Muscle layer of colon (tissue), 2 donors: ENCODE data around the gene PNPLA2.

Source experiments
- H3K27ac ChIP-seq: one replicate; pipeline ENCODE4 v1.7.0; 2013; ENCODE audit warnings: low read depth, mild to moderate bottlenecking, low read length, moderate library complexity
- H3K27me3 ChIP-seq, 2 donors: one replicate each; pipeline ENCODE4 v1.7.0; 2013; ENCODE audit warnings: low read length in 2 of 2, mild to moderate bottlenecking in 2 of 2; ENCODE audit not compliant: insufficient read depth in 2 of 2, control insufficient read depth in 1 of 2
- H3K36me3 ChIP-seq: one replicate; pipeline ENCODE4 v1.7.0; 2013; ENCODE audit warnings: mild to moderate bottlenecking, low read length; ENCODE audit not compliant: insufficient read depth
- H3K4me1 ChIP-seq: one replicate; pipeline ENCODE4 v1.7.0; 2013; ENCODE audit warnings: mild to moderate bottlenecking, low read length; ENCODE audit not compliant: insufficient read depth
- H3K4me3 ChIP-seq, 2 donors: one replicate each; pipeline ENCODE4 v1.7.0; 2013; ENCODE audit warnings: low read length in 2 of 2, low read depth in 1 of 2, mild to moderate bottlenecking in 1 of 2, moderate library complexity in 1 of 2
- H3K9ac ChIP-seq: one replicate; pipeline ENCODE4 v1.7.0; 2013; ENCODE audit warnings: low read length
- H3K9me3 ChIP-seq: one replicate; pipeline ENCODE4 v1.7.0; 2013; ENCODE audit warnings: mild to moderate bottlenecking, low read length
- donor health status: abdominal sarcoma.
- donor health status: Adenocarcinoma of cecum.

PNPLA2 gene

GRCh38 chr11:863910-864827, 45.5 kb downstream of the PNPLA2 start:
- Histone ChIP-seq H3K9ac (no peak overlapping the region), H3K4me1 (peaks cover 17% of the 10 kb centered on the region), H3K9me3 (no peaks in the 10 kb centered on the region), H3K27me3 (peaks cover 0 to 4% of the 10 kb centered on the region in 2 donors), H3K36me3 (peaks cover 11% of the 10 kb centered on the region), H3K4me3 (no peak overlapping the region), H3K27ac (no peak overlapping the region)

- Histone ChIP-seq H3K4me3 (no peak overlapping the region), H3K4me1 (peaks cover 10% of the 10 kb centered on the region), H3K9ac (no peak overlapping the region), H3K9me3 (no peaks in the 10 kb centered on the region), H3K27me3 (peaks cover 0 to 4% of the 10 kb centered on the region in 2 donors), H3K27ac (no peak overlapping the region), H3K36me3 (peaks cover 11% of the 10 kb centered on the region)
Observed at GRCh38 chr11:864898-865297, 46.2 kb downstream of the PNPLA2 start.

GRCh38 chr11:865462-866430, 47.0 kb downstream of the PNPLA2 start:
- Histone ChIP-seq H3K9ac (no peak overlapping the region), H3K9me3 (no peaks in the 10 kb centered on the region), H3K4me1 (peaks cover 2% of the 10 kb centered on the region), H3K4me3 (no peak overlapping the region), H3K27ac (no peak overlapping the region), H3K27me3 (peaks cover 0 to 4% of the 10 kb centered on the region in 2 donors), H3K36me3 (peaks cover 11% of the 10 kb centered on the region)

- H3K4me1 ChIP-seq, result no peaks in the 10 kb centered on the region
- H3K9me3 ChIP-seq, result no peaks in the 10 kb centered on the region
- H3K36me3 ChIP-seq, result peaks cover 11% of the 10 kb centered on the region
- H3K4me3 ChIP-seq, result no peak overlapping the region
- H3K9ac ChIP-seq, result no peak overlapping the region
- no peak overlapping the region for H3K27ac ChIP-seq
- peaks cover 0 to 4% of the 10 kb centered on the region in 2 donors for H3K27me3 ChIP-seq
Observed at GRCh38 chr11:866481-866880, 47.8 kb downstream of the PNPLA2 start.

- no peak overlapping the region for H3K27ac ChIP-seq
- H3K36me3 ChIP-seq, result peaks cover 11% of the 10 kb centered on the region
- H3K4me3 ChIP-seq, result no peak overlapping the region
- H3K9me3 ChIP-seq, result no peaks in the 10 kb centered on the region
- no peaks in the 10 kb centered on the region for H3K4me1 ChIP-seq
- no peaks in the 10 kb centered on the region for H3K27me3 ChIP-seq
- H3K9ac ChIP-seq, result no peak overlapping the region
Observed at GRCh38 chr11:867856-868358, 49.2 kb downstream of the PNPLA2 start.

GRCh38 chr11:868394-868793, 49.7 kb downstream of the PNPLA2 start:
- H3K36me3 ChIP-seq, result peaks cover 9% of the 10 kb centered on the region

GRCh38 chr11:868802-869201, 50.1 kb downstream of the PNPLA2 start:
- Histone ChIP-seq H3K27me3 (no peaks in the 10 kb centered on the region), H3K4me1 (no peaks in the 10 kb centered on the region), H3K36me3 (peaks cover 7% of the 10 kb centered on the region), H3K4me3 (no peak overlapping the region), H3K9me3 (no peaks in the 10 kb centered on the region), H3K27ac (no peak overlapping the region), H3K9ac (no peak overlapping the region)

More at GRCh38 chr11:868394-868793, 49.7 kb downstream of the PNPLA2 start:
- no peaks in the 10 kb centered on the region for H3K9me3 ChIP-seq
- H3K4me3 ChIP-seq, result no peak overlapping the region
- H3K27me3 ChIP-seq, result no peaks in the 10 kb centered on the region
- H3K4me1 ChIP-seq, result no peaks in the 10 kb centered on the region
- no peak overlapping the region for H3K9ac ChIP-seq
- no peak overlapping the region for H3K27ac ChIP-seq

GRCh38 chr11:869399-870126, 50.8 kb downstream of the PNPLA2 start:
- no peak overlapping the region for H3K4me3 ChIP-seq
- H3K27me3 ChIP-seq, result no peaks in the 10 kb centered on the region
- no peaks in the 10 kb centered on the region for H3K4me1 ChIP-seq
- H3K36me3 ChIP-seq, result peaks cover 7% of the 10 kb centered on the region
- no peaks in the 10 kb centered on the region for H3K9me3 ChIP-seq
- H3K9ac ChIP-seq, result no peak overlapping the region
- H3K27ac ChIP-seq, result no peak overlapping the region

- Histone ChIP-seq H3K36me3 (peaks cover 7% of the 10 kb centered on the region), H3K27me3 (no peaks in the 10 kb centered on the region), H3K27ac (no peak overlapping the region), H3K9ac (no peak overlapping the region), H3K9me3 (no peaks in the 10 kb centered on the region), H3K4me1 (no peaks in the 10 kb centered on the region), H3K4me3 (no peak overlapping the region)
Observed at GRCh38 chr11:870127-870413, 51.4 kb downstream of the PNPLA2 start.

GRCh38 chr11:870418-870817, 51.7 kb downstream of the PNPLA2 start:
- Histone ChIP-seq H3K4me1 (no peaks in the 10 kb centered on the region), H3K9ac (no peak overlapping the region), H3K27me3 (no peaks in the 10 kb centered on the region), H3K36me3 (peaks cover 7% of the 10 kb centered on the region), H3K9me3 (no peaks in the 10 kb centered on the region), H3K4me3 (no peak overlapping the region), H3K27ac (no peak overlapping the region)

- no peak overlapping the region for H3K9ac ChIP-seq
- H3K27ac ChIP-seq, result no peak overlapping the region
- H3K9me3 ChIP-seq, result no peaks in the 10 kb centered on the region
- H3K4me1 ChIP-seq, result peaks cover 4% of the 10 kb centered on the region
- peaks cover 7% of the 10 kb centered on the region for H3K36me3 ChIP-seq
- no peaks in the 10 kb centered on the region for H3K27me3 ChIP-seq
- H3K4me3 ChIP-seq, result no peak overlapping the region
Observed at GRCh38 chr11:871472-871871, 52.8 kb downstream of the PNPLA2 start.
